SU-DHL-6 (cell line): Measurements from ENCODE around the gene PER3.

Source experiments
- CTCF ChIP-seq: fragments of 200-600 bp; sonication (generic); IDR thresholded peaks from one replicate; pipeline ENCODE4 v1.5.1; 2017; ENCODE audit warnings: antibody characterized with exemption, mild to moderate bottlenecking, low read length, moderate library complexity; ENCODE audit not compliant: insufficient read depth, poor library complexity, severe bottlenecking
- EZH2phosphoT487 ChIP-seq: fragments of 200-600 bp; sonication (generic), shearing (Covaris generic); conservative IDR thresholded peaks from 2 replicates; pipeline ENCODE4 v1.6.1; 2018; ENCODE audit warnings: mild to moderate bottlenecking, antibody characterized with exemption, low read length, moderate library complexity, mixed read lengths

- TF ChIP-seq CTCF (no peak), EZH2phosphoT487 (no peak)
Measured at GRCh38 chr1:7847599-7847998, 63.5 kb downstream of the PER3 start.
